Measurements from ENCODE around the gene CKMT1A. TPM values are rescaled to one million over a fixed set of nuclear protein-coding genes. Genes with fewer than 3 reads are reported as not detected.
"Not testable (repeated sequence)": the region's sequence is repeated elsewhere in the genome, so short reads cannot be mapped to it uniquely, and the experiment has no call there.

Gene CKMT1A
- total RNA-seq, 1 experiment from 2014 or later = 1.5 TPM

DNA sequence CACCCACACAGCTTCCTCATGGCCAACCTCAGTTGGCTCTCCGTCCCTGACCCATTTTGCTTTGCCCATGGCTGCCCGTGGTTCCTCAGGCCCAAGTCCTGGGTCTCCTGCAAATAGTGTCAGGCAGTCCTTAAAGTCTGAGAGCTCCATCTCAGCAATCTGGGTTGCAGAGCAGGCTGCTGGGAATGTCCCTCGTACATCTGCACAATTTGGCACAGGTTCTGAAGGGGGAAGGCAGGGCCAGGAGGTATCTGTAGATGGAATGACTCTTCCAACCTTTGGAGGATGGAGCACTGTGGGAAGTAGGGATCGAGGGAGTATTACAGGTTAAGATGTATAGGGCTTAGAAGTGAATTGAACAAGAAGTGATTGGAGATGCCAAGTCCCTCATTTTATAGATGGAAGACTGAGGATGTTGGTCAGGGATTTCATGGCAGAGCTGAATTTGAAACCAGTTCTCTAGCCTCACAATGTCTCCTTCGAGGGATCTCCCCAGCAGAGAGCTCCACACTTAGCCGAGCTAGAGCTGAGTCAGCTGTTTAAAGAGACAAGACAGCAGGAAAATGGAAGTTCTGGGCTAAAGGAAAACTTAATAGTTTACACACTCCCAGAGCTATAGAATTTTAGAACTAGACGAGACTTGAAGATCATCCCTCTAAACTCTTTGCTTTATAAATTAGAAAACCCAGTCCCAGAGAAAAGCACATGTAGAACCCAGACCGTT lies 9.2 kb downstream of the CKMT1A start:
- TF ChIP-seq, protein P1, sequence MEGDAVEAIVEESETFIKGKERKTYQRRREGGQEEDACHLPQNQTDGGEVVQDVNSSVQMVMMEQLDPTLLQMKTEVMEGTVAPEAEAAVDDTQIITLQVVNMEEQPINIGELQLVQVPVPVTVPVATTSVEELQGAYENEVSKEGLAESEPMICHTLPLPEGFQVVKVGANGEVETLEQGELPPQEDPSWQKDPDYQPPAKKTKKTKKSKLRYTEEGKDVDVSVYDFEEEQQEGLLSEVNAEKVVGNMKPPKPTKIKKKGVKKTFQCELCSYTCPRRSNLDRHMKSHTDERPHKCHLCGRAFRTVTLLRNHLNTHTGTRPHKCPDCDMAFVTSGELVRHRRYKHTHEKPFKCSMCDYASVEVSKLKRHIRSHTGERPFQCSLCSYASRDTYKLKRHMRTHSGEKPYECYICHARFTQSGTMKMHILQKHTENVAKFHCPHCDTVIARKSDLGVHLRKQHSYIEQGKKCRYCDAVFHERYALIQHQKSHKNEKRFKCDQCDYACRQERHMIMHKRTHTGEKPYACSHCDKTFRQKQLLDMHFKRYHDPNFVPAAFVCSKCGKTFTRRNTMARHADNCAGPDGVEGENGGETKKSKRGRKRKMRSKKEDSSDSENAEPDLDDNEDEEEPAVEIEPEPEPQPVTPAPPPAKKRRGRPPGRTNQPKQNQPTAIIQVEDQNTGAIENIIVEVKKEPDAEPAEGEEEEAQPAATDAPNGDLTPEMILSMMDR (IDR thresholded peaks at IDR 0.05; ENCODE audit: insufficient read depth in 1 of 2, low read depth in 1 of 2, low read length in 1 of 2, severe bottlenecking in 1 of 2, unreplicated experiment in 1 of 2) = no peak
- no peaks in the 10 kb centered on the region for H3K9me3 ChIP-seq
- POLR2A ChIA-PET = no interaction called here
- no peak overlapping the region for H3K4me3 ChIP-seq (ENCODE audit: low read depth, low read length)
- CTCF ChIA-PET = no interaction called here
- Mint-ChIP-seq H3K36me3 (ENCODE audit: insufficient read depth, unreplicated experiment) (no peaks in the 10 kb centered on the region), H3K27me3 (ENCODE audit: insufficient read depth, unreplicated experiment) (peaks cover 6% of the 10 kb centered on the region), H3K4me3 (ENCODE audit: unreplicated experiment) (no peak overlapping the region), H3K4me1 (ENCODE audit: low read depth, unreplicated experiment) (no peaks in the 10 kb centered on the region), H3K9me3 (ENCODE audit: unreplicated experiment) (no peaks in the 10 kb centered on the region), H3K27ac (ENCODE audit: unreplicated experiment) (no peak overlapping the region)
- H3K36me3 ChIP-seq (ENCODE audit: control insufficient read depth, insufficient read depth, low read length) = no peaks in the 10 kb centered on the region
- intact Hi-C loops (cut with micrococcal nuclease; ENCODE audit: unreplicated experiment) = no loop called here
- no peak for DNase-seq
- H3K4me1 ChIP-seq = no peaks in the 10 kb centered on the region
- no peaks in the 10 kb centered on the region for H3K27me3 ChIP-seq (replicated peaks; ENCODE audit: control insufficient read depth, insufficient read depth, low read length)
- BruUV-seq (replicated peaks) = no TSS peak

DNA sequence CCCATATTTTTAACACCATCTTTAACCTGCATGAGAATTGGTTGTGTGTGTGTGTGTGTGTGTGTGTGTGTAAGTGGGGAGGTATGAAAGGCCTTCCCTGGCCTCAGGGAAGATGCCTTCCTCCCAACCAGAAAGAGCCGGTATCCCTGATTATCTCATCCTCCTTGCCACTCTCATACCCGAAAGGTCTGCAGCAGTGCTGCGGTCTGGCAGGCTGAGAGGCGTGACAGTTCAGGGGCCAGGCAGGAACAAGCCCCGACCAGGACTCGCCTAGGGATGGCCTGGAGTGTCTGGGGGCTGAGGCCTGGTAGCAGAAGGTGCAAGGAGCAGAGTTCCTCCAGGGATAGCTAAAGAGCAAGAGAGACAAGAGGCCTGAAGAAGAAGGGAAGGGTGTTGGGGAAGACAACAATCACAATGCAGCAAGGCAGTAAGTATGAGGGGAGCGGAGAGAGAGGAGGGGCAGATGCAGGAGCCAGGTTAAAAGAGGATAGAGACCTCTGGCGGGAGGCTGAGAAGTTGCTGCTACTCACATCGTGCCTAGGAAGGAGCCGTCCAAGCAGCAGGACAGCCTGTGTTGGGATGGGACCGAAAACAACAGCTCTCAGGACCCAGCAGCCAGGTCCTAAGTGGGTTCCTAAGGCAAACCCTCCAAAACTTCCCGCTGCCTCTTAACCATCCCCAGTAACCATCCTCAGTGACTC lies 16.9 kb downstream of the CKMT1A start:
- intact Hi-C loops (cut with micrococcal nuclease; ENCODE audit: unreplicated experiment); H3K4me1 ChIP-seq; H3K4me1 Mint-ChIP-seq (ENCODE audit: low read depth, unreplicated experiment); H3K9me3 ChIP-seq; H3K4me3 ChIP-seq (ENCODE audit: low read depth, low read length); H3K9me3 Mint-ChIP-seq (ENCODE audit: unreplicated experiment); H3K4me3 Mint-ChIP-seq (ENCODE audit: unreplicated experiment); H3K27ac Mint-ChIP-seq (ENCODE audit: unreplicated experiment); CTCF ChIA-PET; H3K36me3 ChIP-seq (ENCODE audit: control insufficient read depth, insufficient read depth, low read length); H3K27me3 Mint-ChIP-seq (ENCODE audit: insufficient read depth, unreplicated experiment); BruUV-seq (replicated peaks); H3K27me3 ChIP-seq (replicated peaks; ENCODE audit: control insufficient read depth, insufficient read depth, low read length); DNase-seq; POLR2A ChIA-PET; H3K36me3 Mint-ChIP-seq (ENCODE audit: insufficient read depth, unreplicated experiment): not testable (repeated sequence)

DNA sequence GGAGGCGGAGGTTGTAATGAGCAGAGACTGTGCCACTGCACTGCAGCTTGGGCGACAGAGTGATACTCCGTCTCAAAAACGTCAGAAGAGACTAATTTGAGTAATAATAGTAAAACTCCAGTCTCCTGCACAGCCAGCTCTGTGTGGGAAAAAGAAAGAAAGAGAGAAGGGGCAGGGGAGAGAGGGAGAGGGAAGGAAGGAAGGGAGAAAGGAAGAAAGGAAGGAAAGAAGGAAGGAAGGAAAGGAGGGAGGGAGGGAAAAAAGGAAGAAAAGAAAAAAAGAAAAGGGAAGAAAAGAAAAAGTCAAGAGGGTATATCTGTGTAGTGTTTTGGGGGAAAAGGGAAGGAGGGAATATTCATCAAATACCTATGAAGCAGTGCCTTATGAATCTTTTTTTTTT lies 29.5 kb downstream of the CKMT1A start:
- ChIA-PET CTCF (no interaction called here), POLR2A (no interaction called here)
- no peak overlapping the region for H3K4me3 ChIP-seq (ENCODE audit: low read depth, low read length)
- no TSS peak for BruUV-seq (replicated peaks)
- no peaks in the 10 kb centered on the region for H3K36me3 ChIP-seq (ENCODE audit: control insufficient read depth, insufficient read depth, low read length)
- Mint-ChIP-seq H3K4me1 (ENCODE audit: low read depth, unreplicated experiment) (no peaks in the 10 kb centered on the region), H3K9me3 (ENCODE audit: unreplicated experiment) (no peaks in the 10 kb centered on the region), H3K27me3 (ENCODE audit: insufficient read depth, unreplicated experiment) (peaks cover 4% of the 10 kb centered on the region), H3K27ac (ENCODE audit: unreplicated experiment) (no peak overlapping the region), H3K4me3 (ENCODE audit: unreplicated experiment) (no peak overlapping the region), H3K36me3 (ENCODE audit: insufficient read depth, unreplicated experiment) (no peaks in the 10 kb centered on the region)
- TF ChIP-seq, protein P1 (IDR thresholded peaks at IDR 0.05; ENCODE audit: insufficient read depth in 1 of 2, low read depth in 1 of 2, low read length in 1 of 2, severe bottlenecking in 1 of 2, unreplicated experiment in 1 of 2) = no peak
- H3K9me3 ChIP-seq = no peaks in the 10 kb centered on the region
- DNase-seq = no peak
- intact Hi-C loops (cut with micrococcal nuclease; ENCODE audit: unreplicated experiment) = no loop called here
- no peaks in the 10 kb centered on the region for H3K27me3 ChIP-seq (replicated peaks; ENCODE audit: control insufficient read depth, insufficient read depth, low read length)
- no peaks in the 10 kb centered on the region for H3K4me1 ChIP-seq

DNA sequence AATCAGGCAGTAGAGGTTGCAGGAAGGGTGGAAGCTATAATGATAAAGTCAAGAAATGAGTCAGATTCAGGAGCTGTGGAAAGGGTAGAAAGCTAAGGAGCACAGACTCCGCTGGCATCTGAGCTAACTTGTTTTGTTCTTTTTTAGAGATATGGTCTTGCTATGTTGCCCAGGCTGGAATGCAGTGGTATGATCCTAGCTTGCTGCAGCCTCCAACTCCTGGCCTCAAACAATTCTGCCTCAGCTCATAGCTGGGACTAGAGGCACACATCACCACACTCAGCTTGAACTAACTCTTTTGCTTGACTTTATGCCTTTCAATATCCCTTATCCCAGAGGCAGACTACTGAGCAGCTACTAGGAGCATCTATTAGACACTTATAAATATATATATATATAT lies 32.6 kb downstream of the CKMT1A start:
- intact Hi-C loops (cut with micrococcal nuclease; ENCODE audit: unreplicated experiment); H3K27me3 Mint-ChIP-seq (ENCODE audit: insufficient read depth, unreplicated experiment); H3K4me1 ChIP-seq; BruUV-seq (replicated peaks); H3K27ac Mint-ChIP-seq (ENCODE audit: unreplicated experiment); H3K36me3 Mint-ChIP-seq (ENCODE audit: insufficient read depth, unreplicated experiment); H3K4me3 ChIP-seq (ENCODE audit: low read depth, low read length); POLR2A ChIA-PET; CTCF ChIA-PET; H3K27me3 ChIP-seq (replicated peaks; ENCODE audit: control insufficient read depth, insufficient read depth, low read length); H3K4me3 Mint-ChIP-seq (ENCODE audit: unreplicated experiment); H3K36me3 ChIP-seq (ENCODE audit: control insufficient read depth, insufficient read depth, low read length); H3K4me1 Mint-ChIP-seq (ENCODE audit: low read depth, unreplicated experiment); H3K9me3 ChIP-seq; DNase-seq; H3K9me3 Mint-ChIP-seq (ENCODE audit: unreplicated experiment): not testable (repeated sequence)

DNA sequence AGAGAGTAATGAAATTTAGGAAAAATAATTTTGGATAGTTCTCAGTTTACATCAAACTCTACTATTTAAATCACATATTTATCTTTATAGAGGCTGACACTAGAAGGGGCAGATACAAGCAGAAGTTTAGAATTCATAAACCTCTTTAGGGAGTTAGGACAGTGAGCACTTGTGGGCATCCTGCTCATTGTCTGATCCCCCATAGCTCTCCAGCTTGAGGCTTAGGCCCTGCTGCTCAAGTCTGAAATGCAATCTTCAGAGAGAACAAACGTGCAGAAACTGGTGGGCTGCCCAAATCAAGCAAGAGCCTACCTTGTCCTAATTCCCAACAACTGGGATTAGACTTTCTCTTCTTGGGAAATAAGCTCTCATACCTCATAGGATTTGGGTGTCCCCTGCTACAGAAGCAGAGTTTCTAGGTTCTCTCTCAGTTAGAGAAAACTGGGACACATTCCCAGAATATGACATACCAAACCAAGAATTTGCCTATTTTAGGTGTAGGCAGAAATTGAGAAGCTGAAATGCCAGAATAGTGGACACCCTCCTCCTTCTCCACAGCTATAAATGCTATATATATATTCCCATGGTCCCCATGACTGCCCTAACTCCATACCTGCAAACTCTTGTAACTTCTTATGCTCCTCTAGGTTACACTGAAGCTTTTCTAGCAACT lies 34.5 kb downstream of the CKMT1A start:
- not testable (repeated sequence) for H3K27ac Mint-ChIP-seq (ENCODE audit: unreplicated experiment)

More for the DNA sequence above, 34.5 kb downstream of the CKMT1A start:
- BruUV-seq (replicated peaks); H3K9me3 Mint-ChIP-seq (ENCODE audit: unreplicated experiment); H3K36me3 Mint-ChIP-seq (ENCODE audit: insufficient read depth, unreplicated experiment); POLR2A ChIA-PET; H3K27me3 ChIP-seq (replicated peaks; ENCODE audit: control insufficient read depth, insufficient read depth, low read length); H3K4me3 ChIP-seq (ENCODE audit: low read depth, low read length); CTCF ChIA-PET; intact Hi-C loops (cut with micrococcal nuclease; ENCODE audit: unreplicated experiment); H3K36me3 ChIP-seq (ENCODE audit: control insufficient read depth, insufficient read depth, low read length); H3K4me1 ChIP-seq; H3K9me3 ChIP-seq; H3K27me3 Mint-ChIP-seq (ENCODE audit: insufficient read depth, unreplicated experiment); DNase-seq; H3K4me3 Mint-ChIP-seq (ENCODE audit: unreplicated experiment); H3K4me1 Mint-ChIP-seq (ENCODE audit: low read depth, unreplicated experiment): not testable (repeated sequence)
